Left lung (tissue), 10 donors: ENCODE measurements around the gene ZNF8. TPM values are rescaled to one million over a fixed set of nuclear protein-coding genes. Genes with fewer than 3 reads are reported as not detected.
"Not testable (repeated sequence)": the region's sequence is repeated elsewhere in the genome, so short reads cannot be mapped to it uniquely, and the experiment has no call there.

ENCODE experiments used
- ATAC-seq: fragments of 200-7000 bp; cut with Tn5 transposase; one replicate; pipeline ENCODE4 v1.9.1; 2020; ENCODE audit warnings: moderate library complexity
- DNase-seq, 4 donors: peaks; one replicate each; pipeline ENCODE4 v3.0.0-alpha.2; 2013 to 2020
- H3K27ac ChIP-seq, 2 donors: fragments of 200-600 bp; sonication (generic) in 1 of 2; one replicate each; pipeline versions ENCODE4 v1.5.0 to v1.8.0; 2020 to 2021
- H3K27me3 ChIP-seq, 2 donors: fragments of 200-600 bp; sonication (generic) in 1 of 2; one replicate each; pipeline versions ENCODE4 v1.5.0 to v1.8.0; 2020 to 2021
- H3K36me3 ChIP-seq, 2 donors: fragments of 200-600 bp; sonication (generic) in 1 of 2; one replicate each; pipeline versions ENCODE4 v1.5.0 to v1.8.0; 2020 to 2021
- H3K4me1 ChIP-seq, 2 donors: fragments of 200-600 bp; one replicate each; pipeline ENCODE4 v1.8.0; 2021
- H3K4me3 ChIP-seq, 2 donors: fragments of 200-600 bp; sonication (generic) in 1 of 2; one replicate each; pipeline versions ENCODE4 v1.5.0 to v1.8.0; 2020 to 2021; ENCODE audit warnings: mild to moderate bottlenecking in 1 of 2
- H3K9me3 ChIP-seq, 2 donors: fragments of 200-600 bp; sonication (generic) in 1 of 2; one replicate each; pipeline versions ENCODE4 v1.5.0 to v1.8.0; 2020 to 2021
- CTCF ChIP-seq, 2 donors: fragments of 200-600 bp; sonication (generic) in 1 of 2; IDR thresholded peaks; one replicate each; pipeline versions ENCODE4 v1.5.0 to v1.8.0; 2021; ENCODE audit warnings: antibody characterized with exemption in 2 of 2
- intact Hi-C, 2 donors: fragments of 100-400 bp; cut with DNase I; formaldehyde crosslinking; loops; one replicate each; pipeline versions ENCODE4 v1.11.2 to v1.14.2; 2022
- polyA plus RNA-seq, 6 donors: library from polyadenylated mRNA; unstranded; fragments of 120-200 nt; gene quantifications; one replicate each; pipeline ENCODE4 v1.2.1, GENCODE V29; 2013; ENCODE audit not compliant: insufficient read length in 6 of 6
- total RNA-seq, 2 donors: library from RNA; stranded (reverse); fragmentation: NEBNext Ultra II Directional; extraction: Animal tissue kit (Norgen Biotek cat#: 25700); gene quantifications; one replicate each; pipeline ENCODE4 v1.2.1, GENCODE V29; 2021
- donor health status: DM: no; HTN: yes; CAD: no.
- donor health status: DM: no; HTN: no; CAD: no.

ZNF8 gene
- total and polyA plus RNA-seq, 8 donors = 5.5 to 10.6 (median 9.8) TPM

GRCh38 chr19:58248886-58249285 lies 29.9 kb upstream of the ZNF8 start:
- DNase-seq (no peak), ATAC-seq (no peak)
- Histone ChIP-seq H3K4me1 (no peaks in the 10 kb centered on the region), H3K9me3 (peaks cover 4 to 100% of the 10 kb centered on the region in 2 donors), H3K27me3 (no peaks in the 10 kb centered on the region), H3K27ac (no peak overlapping the region), H3K4me3 (no peak overlapping the region), H3K36me3 (peaks cover 0 to 100% of the 10 kb centered on the region in 2 donors)
- no peak for TF ChIP-seq CTCF (IDR thresholded peaks at IDR 0.05)
- intact Hi-C loops = no loop called here

GRCh38 chr19:58252102-58252685 lies 26.6 kb upstream of the ZNF8 start:
- Histone ChIP-seq H3K27ac (no peak overlapping the region), H3K9me3 (peaks cover 4 to 100% of the 10 kb centered on the region in 2 donors), H3K4me3 (no peak overlapping the region), H3K4me1 (no peaks in the 10 kb centered on the region), H3K27me3 (no peaks in the 10 kb centered on the region), H3K36me3 (peaks cover 0 to 100% of the 10 kb centered on the region in 2 donors)
- DNase-seq = no peak
- TF ChIP-seq CTCF (IDR thresholded peaks at IDR 0.05) = no peak
- intact Hi-C loops = loop anchor here in 1 of 2 donors (10.0 kb wide), 1 partner anchor 47 kb away; no protein-coding TSS in a partner anchor
- no peak for ATAC-seq

GRCh38 chr19:58258259-58258658 lies 20.5 kb upstream of the ZNF8 start:
- intact Hi-C loops = loop anchor here in 1 of 2 donors (10.0 kb wide), 1 partner anchor 53 kb away; no protein-coding TSS in a partner anchor
- peaks cover 0 to 100% of the 10 kb centered on the region in 2 donors for H3K36me3 ChIP-seq

GRCh38 chr19:58261600-58261967 lies 17.2 kb upstream of the ZNF8 start:
- no peaks in the 10 kb centered on the region for H3K4me1 ChIP-seq
- no peak for TF ChIP-seq CTCF (IDR thresholded peaks at IDR 0.05)
- no peaks in the 10 kb centered on the region for H3K27me3 ChIP-seq
- ATAC-seq (no peak), DNase-seq (no peak)
- H3K9me3 ChIP-seq = peaks cover 32 to 99% of the 10 kb centered on the region in 2 donors
- H3K36me3 ChIP-seq = peaks cover 0 to 100% of the 10 kb centered on the region in 2 donors
- intact Hi-C loops = no loop called here
- no peak overlapping the region for H3K4me3 ChIP-seq
- H3K27ac ChIP-seq = no peak overlapping the region

More at GRCh38 chr19:58258259-58258658, 20.5 kb upstream of the ZNF8 start:
- DNase-seq, H3K27ac ChIP-seq, ATAC-seq, H3K4me1 ChIP-seq, H3K27me3 ChIP-seq, H3K4me3 ChIP-seq: not testable (repeated sequence)
- peaks cover 27 to 99% of the 10 kb centered on the region in 2 donors for H3K9me3 ChIP-seq

GRCh38 chr19:58261968-58262921 lies 16.5 kb upstream of the ZNF8 start:
- no peaks in the 10 kb centered on the region for H3K27me3 ChIP-seq
- peaks cover 0 to 100% of the 10 kb centered on the region in 2 donors for H3K36me3 ChIP-seq
- no peak for TF ChIP-seq CTCF (IDR thresholded peaks at IDR 0.05)
- no peak overlapping the region for H3K27ac ChIP-seq
- peaks cover 32 to 99% of the 10 kb centered on the region in 2 donors for H3K9me3 ChIP-seq
- no peak overlapping the region for H3K4me3 ChIP-seq
- intact Hi-C loops = no loop called here
- no peaks in the 10 kb centered on the region for H3K4me1 ChIP-seq
- ATAC-seq = no peak
- DNase-seq = no peak
